HepG2 (cell line): ENCODE results near the gene CMC1. TPM values are rescaled to one million over a fixed set of nuclear protein-coding genes. Genes with fewer than 3 reads are reported as not detected.

Source experiments
- BHLHE40 ChIP-seq: IDR thresholded peaks from 2 replicates; pipeline ENCODE4 v1.6.1; 2011; ENCODE audit warnings: low read length, improper control_type of control experiment
- CSRNP1 ChIP-seq: sonication (generic); formaldehyde crosslinking; IDR thresholded peaks from 2 replicates; pipeline ENCODE4 v1.8.1; 2023; ENCODE audit warnings: mild to moderate bottlenecking, missing genetic modification reagents
- EEA1 ChIP-seq: sonication (generic); formaldehyde crosslinking; IDR thresholded peaks from 2 replicates; pipeline ENCODE4 v1.5.1; 2020; ENCODE audit warnings: mild to moderate bottlenecking, missing genetic modification reagents, borderline replicate concordance
- RBFOX2 ChIP-seq: fragments of 200-400 bp; formaldehyde crosslinking; IDR thresholded peaks from 2 replicates; pipeline ENCODE4 v1.6.1; 2017; ENCODE audit warnings: low read depth, mild to moderate bottlenecking, low read length
- REXO4 ChIP-seq: sonication (generic); formaldehyde crosslinking; IDR thresholded peaks from 2 replicates; pipeline ENCODE4 v1.8.0; 2022; ENCODE audit warnings: missing genetic modification reagents, mild to moderate bottlenecking, borderline replicate concordance
- SMAD9 ChIP-seq: sonication (generic); formaldehyde crosslinking; IDR thresholded peaks from 2 replicates; pipeline ENCODE4 v1.5.1; 2020; ENCODE audit warnings: mild to moderate bottlenecking, missing genetic modification reagents
- TFAP4 ChIP-seq: sonication (generic); IDR thresholded peaks from 2 replicates; pipeline ENCODE4 v1.6.1; 2016; ENCODE audit warnings: low read depth, borderline replicate concordance
- ZNF207 ChIP-seq: fragments of 450-650 bp; IDR thresholded peaks from 2 replicates; pipeline ENCODE4 v1.6.1; 2016; ENCODE audit warnings: antibody characterized with exemption, borderline replicate concordance
- polyA plus RNA-seq, 8 experiments: library from polyadenylated mRNA; depleted of rRNA in 3 of 8; stranded (reverse) in 7 of 8; unstranded in 1 of 8; fragments of >200 nt; fragmentation: Illumina TruSeq in 4 of 8; extraction: Trizol in 4 of 8; gene quantifications; 2 replicates each; pipeline versions ENCODE4 v1.2.1 to v1.2.3, GENCODE V29; 2011 to 2016; ENCODE audit warnings: low read depth in 4 of 8, missing spikeins in 1 of 8, mixed read lengths in 1 of 8; ENCODE audit not compliant: insufficient read depth in 1 of 8
- total RNA-seq, 5 experiments: library from RNA; depleted of rRNA; stranded (reverse); fragments of >200 nt; fragmentation: Illumina TruSeq; extraction: Trizol; gene quantifications; 2 replicates each; pipeline ENCODE4 v1.2.3, GENCODE V29; 2016; ENCODE audit warnings: low read depth in 1 of 5
- TF ChIP-seq, protein P1 (sequence below): sonication (generic); formaldehyde crosslinking; IDR thresholded peaks from one replicate; pipeline ENCODE4 v1.5.1; 2020; ENCODE audit warnings: mild to moderate bottlenecking, missing genetic modification reagents; ENCODE audit errors: not compliant biosample characterization
- TF ChIP-seq, protein P2 (sequence below), 2 experiments: sonication (generic) in 1 of 2; formaldehyde crosslinking in 1 of 2; IDR thresholded peaks; 2 replicates each; pipeline versions ENCODE4 v1.4.0 to v1.6.1; 2016 to 2020; ENCODE audit warnings: borderline replicate concordance in 1 of 2, low read depth in 1 of 2, mild to moderate bottlenecking in 1 of 2, missing genetic modification reagents in 1 of 2

The CMC1 gene
- total and polyA plus RNA-seq, 2 of the 13 experiments (the other 11 are each of a cell fraction or from before 2014, with no cell fraction given): 22.1 to 29.5 TPM

DNA sequence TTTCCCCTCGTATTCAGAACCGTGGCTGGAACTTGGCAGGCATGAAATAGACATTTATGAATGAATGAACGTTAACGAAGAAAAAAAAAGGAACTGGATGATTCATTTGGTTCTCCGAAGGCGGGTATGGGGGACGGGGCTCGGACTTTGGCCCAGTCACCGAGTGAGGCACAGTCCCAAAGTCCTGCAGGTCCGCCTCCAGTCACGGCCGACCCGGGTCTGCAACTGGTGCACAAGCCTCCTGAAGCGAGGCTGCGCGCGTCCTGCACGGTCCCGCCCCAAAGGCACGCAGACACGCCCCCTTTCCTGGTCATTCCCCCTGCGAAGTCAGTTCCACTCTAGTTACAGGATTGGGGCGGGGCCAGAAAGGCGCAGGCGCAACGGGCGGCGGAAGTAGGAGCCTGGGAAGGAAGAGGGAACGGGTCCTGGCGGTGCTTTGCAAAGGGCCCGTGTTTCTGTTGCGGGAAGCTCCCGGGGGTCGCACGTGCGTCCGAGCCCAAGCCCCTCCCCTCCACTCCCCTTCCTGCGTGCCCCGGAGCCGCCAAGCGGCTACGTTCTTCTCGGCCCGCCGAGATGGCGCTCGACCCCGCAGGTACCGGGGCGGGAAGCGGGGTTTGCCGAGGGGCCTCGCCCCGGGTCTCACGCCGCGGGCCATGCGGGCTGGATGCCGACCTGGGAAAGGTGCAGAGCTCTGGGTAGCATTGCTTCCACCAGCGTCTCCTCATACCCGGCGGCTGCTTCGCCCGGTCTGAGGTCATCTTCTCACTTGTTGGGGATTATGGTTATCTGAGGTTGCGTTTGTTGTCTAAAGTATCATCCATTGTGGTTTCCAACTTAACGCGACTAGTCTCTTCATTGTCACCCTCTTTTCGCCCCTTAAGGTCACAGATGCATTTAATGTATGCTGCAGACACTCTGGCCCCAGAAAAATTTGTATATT lies at the start of gene CMC1 (continued):
- TF ChIP-seq, protein P1, sequence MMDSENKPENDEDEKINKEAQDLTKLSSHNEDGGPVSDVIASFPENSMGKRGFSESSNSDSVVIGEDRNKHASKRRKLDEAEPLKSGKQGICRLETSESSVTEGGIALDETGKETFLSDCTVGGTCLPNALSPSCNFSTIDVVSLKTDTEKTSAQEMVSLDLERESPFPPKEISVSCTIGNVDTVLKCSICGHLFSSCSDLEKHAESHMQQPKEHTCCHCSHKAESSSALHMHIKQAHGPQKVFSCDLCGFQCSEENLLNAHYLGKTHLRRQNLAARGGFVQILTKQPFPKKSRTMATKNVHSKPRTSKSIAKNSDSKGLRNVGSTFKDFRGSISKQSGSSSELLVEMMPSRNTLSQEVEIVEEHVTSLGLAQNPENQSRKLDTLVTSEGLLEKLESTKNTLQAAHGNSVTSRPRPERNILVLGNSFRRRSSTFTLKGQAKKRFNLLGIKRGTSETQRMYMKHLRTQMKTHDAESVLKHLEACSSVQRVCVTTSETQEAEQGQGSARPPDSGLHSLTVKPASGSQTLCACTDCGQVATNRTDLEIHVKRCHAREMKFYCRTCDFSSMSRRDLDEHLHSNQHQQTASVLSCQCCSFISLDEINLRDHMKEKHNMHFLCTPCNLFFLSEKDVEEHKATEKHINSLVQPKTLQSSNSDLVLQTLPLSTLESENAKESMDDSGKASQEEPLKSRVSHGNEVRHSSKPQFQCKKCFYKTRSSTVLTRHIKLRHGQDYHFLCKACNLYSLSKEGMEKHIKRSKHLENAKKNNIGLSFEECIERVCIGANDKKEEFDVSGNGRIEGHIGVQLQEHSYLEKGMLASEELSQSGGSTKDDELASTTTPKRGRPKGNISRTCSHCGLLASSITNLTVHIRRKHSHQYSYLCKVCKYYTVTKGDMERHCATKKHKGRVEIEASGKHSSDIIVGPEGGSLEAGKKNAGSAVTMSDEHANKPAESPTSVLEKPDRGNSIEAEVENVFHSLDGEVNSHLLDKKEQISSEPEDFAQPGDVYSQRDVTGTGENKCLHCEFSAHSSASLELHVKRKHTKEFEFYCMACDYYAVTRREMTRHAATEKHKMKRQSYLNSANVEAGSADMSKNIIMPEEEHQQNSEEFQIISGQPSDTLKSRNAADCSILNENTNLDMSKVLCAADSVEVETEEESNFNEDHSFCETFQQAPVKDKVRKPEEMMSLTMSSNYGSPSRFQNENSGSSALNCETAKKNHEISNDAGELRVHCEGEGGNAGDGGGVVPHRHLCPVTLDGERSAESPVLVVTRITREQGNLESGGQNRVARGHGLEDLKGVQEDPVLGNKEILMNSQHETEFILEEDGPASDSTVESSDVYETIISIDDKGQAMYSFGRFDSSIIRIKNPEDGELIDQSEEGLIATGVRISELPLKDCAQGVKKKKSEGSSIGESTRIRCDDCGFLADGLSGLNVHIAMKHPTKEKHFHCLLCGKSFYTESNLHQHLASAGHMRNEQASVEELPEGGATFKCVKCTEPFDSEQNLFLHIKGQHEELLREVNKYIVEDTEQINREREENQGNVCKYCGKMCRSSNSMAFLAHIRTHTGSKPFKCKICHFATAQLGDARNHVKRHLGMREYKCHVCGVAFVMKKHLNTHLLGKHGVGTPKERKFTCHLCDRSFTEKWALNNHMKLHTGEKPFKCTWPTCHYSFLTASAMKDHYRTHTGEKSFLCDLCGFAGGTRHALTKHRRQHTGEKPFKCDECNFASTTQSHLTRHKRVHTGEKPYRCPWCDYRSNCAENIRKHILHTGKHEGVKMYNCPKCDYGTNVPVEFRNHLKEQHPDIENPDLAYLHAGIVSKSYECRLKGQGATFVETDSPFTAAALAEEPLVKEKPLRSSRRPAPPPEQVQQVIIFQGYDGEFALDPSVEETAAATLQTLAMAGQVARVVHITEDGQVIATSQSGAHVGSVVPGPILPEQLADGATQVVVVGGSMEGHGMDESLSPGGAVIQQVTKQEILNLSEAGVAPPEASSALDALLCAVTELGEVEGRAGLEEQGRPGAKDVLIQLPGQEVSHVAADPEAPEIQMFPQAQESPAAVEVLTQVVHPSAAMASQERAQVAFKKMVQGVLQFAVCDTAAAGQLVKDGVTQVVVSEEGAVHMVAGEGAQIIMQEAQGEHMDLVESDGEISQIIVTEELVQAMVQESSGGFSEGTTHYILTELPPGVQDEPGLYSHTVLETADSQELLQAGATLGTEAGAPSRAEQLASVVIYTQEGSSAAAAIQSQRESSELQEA (CRISPR knock-in tag): peak; percentile 81
- TF ChIP-seq REXO4 (CRISPR knock-in tag) (no peak), SMAD9 (CRISPR knock-in tag) (peak; percentile 11; the same call in 1 of the 2 replicates), BHLHE40 (peak; percentile 94), TFAP4 (no peak), EEA1 (CRISPR knock-in tag) (peak; percentile 26; the same call in 1 of the 2 replicates), RBFOX2 (peak; percentile 98), CSRNP1 (CRISPR knock-in tag) (peak; percentile 80), ZNF207 (no peak)
- TF ChIP-seq, protein P2, sequence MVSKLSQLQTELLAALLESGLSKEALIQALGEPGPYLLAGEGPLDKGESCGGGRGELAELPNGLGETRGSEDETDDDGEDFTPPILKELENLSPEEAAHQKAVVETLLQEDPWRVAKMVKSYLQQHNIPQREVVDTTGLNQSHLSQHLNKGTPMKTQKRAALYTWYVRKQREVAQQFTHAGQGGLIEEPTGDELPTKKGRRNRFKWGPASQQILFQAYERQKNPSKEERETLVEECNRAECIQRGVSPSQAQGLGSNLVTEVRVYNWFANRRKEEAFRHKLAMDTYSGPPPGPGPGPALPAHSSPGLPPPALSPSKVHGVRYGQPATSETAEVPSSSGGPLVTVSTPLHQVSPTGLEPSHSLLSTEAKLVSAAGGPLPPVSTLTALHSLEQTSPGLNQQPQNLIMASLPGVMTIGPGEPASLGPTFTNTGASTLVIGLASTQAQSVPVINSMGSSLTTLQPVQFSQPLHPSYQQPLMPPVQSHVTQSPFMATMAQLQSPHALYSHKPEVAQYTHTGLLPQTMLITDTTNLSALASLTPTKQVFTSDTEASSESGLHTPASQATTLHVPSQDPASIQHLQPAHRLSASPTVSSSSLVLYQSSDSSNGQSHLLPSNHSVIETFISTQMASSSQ (IDR thresholded peaks at IDR 0.05; ENCODE audit: low read depth): no peak
- TF ChIP-seq, protein P2 (CRISPR knock-in tag; IDR thresholded peaks at IDR 0.05; ENCODE audit: borderline replicate concordance): peak; percentile 68
